ENCODE measurements around the gene TAF1C.

The TAF1C gene

GRCh38 chr16:84182104-84182503 is 4.8 kb downstream of the TAF1C start:
- DNase-seq, result no peak

GRCh38 chr16:84181144-84181915 is 5.5 kb downstream of the TAF1C start:
- DNase-seq, result no peak

GRCh38 chr16:84180519-84181140 is 6.2 kb downstream of the TAF1C start:
- no peak for DNase-seq

GRCh38 chr16:84179612-84180320 is 7.1 kb downstream of the TAF1C start:
- DNase-seq, result no peak

GRCh38 chr16:84178892-84179611 is 7.8 kb downstream of the TAF1C start:
- no peak for DNase-seq

- no peak for DNase-seq
These were observed 8.6 kb downstream of the TAF1C start for GRCh38 chr16:84178146-84178765.

- no peak for DNase-seq
These were observed 9.2 kb downstream of the TAF1C start for GRCh38 chr16:84177741-84178073.

- DNase-seq, result no peak
These were observed 10.4 kb downstream of the TAF1C start for GRCh38 chr16:84176192-84177053.

- DNase-seq, result peak; percentile 34
These were observed 11.3 kb downstream of the TAF1C start for GRCh38 chr16:84175350-84176081.

- DNase-seq, result no peak
These were observed 12.5 kb downstream of the TAF1C start for GRCh38 chr16:84174396-84174795.

- DNase-seq, result no peak
These were observed 17.0 kb downstream of the TAF1C start for GRCh38 chr16:84169765-84170310.

GRCh38 chr16:84166796-84167695 is 19.8 kb downstream of the TAF1C start:
- no peak for DNase-seq

- DNase-seq, result no peak
These were observed 21.1 kb downstream of the TAF1C start for GRCh38 chr16:84165746-84166145.

- DNase-seq, result no peak
These were observed 25.1 kb downstream of the TAF1C start for GRCh38 chr16:84161801-84162200.

- DNase-seq, result no peak
These were observed 25.8 kb downstream of the TAF1C start for GRCh38 chr16:84161037-84161436.

GRCh38 chr16:84159800-84160199 is 27.1 kb downstream of the TAF1C start:
- DNase-seq, result no peak

- DNase-seq, result no peak
These were observed 27.9 kb downstream of the TAF1C start for GRCh38 chr16:84159007-84159406.

GRCh38 chr16:84156342-84156784 is 30.5 kb downstream of the TAF1C start:
- no peak for DNase-seq

GRCh38 chr16:84155771-84156170 is 31.1 kb downstream of the TAF1C start:
- no peak for DNase-seq

- DNase-seq, result no peak
These were observed 31.6 kb downstream of the TAF1C start for GRCh38 chr16:84155226-84155625.
